Astrocyte (in vitro differentiated cells and primary cell): ENCODE data around the gene IFT43.

Experiments used
- CTCF ChIP-seq: IDR thresholded peaks from 2 replicates; pipeline ENCODE4 v1.5.1; 2011; ENCODE audit warnings: low read depth, mild to moderate bottlenecking, inconsistent platforms, low read length, moderate library complexity; ENCODE audit not compliant: insufficient read depth
- EZH2 ChIP-seq: IDR thresholded peaks from 2 replicates; pipeline ENCODE4 v1.6.1; 2012; ENCODE audit warnings: mild to moderate bottlenecking, low read length, inconsistent platforms; ENCODE audit not compliant: insufficient read depth

DNA sequence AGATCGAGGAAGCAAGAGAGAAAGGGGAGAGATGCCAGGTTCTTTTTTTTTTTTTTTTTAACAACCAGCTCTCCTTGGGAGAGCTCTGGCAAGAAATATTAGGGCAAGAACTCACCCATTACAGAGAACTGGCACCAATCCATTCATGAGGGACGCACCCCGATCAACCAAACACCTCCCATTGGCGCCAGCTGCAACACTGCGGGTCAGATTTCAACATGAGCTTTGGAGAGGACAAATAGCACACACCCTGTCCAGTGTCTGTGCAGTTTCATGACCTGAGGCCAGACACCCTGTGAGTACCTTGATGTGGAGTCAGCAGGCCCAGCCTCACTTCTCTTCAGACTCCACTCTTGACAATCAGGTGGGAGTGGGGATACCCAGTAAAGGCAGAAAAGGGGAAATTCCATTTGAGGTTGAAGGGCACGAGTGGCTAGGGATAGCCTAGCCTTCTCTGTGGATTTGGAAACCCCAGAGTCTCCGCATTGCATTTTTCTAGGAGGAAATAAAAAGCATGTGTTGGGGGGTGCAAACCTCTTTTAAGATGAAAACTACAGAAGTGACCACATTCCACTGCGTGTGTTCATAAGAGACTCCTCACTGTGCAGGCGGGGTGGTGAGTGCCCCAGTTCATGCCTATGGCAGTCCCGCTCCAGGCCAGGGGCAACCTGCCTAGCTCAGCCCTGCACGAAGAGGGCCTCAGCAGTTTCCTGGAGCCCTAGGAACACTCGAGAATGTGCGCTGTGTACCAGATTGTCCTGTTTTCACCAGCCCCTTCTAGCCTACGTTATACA lies 123.7 kb downstream of the IFT43 start:
- TF ChIP-seq CTCF (no peak), EZH2 (no peak)
